ENCODE data around the gene TK2. TPM values are rescaled to one million over a fixed set of nuclear protein-coding genes. Genes with fewer than 3 reads are reported as not detected.

TK2 gene
- total and polyA plus RNA-seq, 9 of the 15 experiments (the other 6 are each of a cell fraction or from before 2014, with no cell fraction given), result 1.1 to 10.2 (median 5.3) TPM

GRCh38 chr16:66516808-66517585 lies 32.9 kb downstream of the TK2 start (continued):
- TF ChIP-seq ZNF197 (CRISPR knock-in tag; IDR thresholded peaks at IDR 0.05; ENCODE audit: low read depth) (no peak), TCF7 (IDR thresholded peaks at IDR 0.05; ENCODE audit: borderline replicate concordance) (no peak), ARID4B (CRISPR knock-in tag; IDR thresholded peaks at IDR 0.05) (no peak; the same call in 1 of the 2 replicates), ZNF586 (CRISPR knock-in tag; conservative IDR thresholded peaks at IDR 0.05) (no peak), ATF1 (CRISPR knock-in tag; IDR thresholded peaks at IDR 0.05) (no peak), ATF1 (tag; IDR thresholded peaks at IDR 0.05) (peak; percentile 53; the same call in 1 of the 2 replicates), CLOCK (CRISPR knock-in tag; IDR thresholded peaks at IDR 0.05; ENCODE audit: borderline replicate concordance) (no peak), POLR2G (IDR thresholded peaks at IDR 0.05; ENCODE audit: low read depth, low read length) (peak; percentile 37; the same call in 1 of the 2 replicates), NCOR1 (IDR thresholded peaks at IDR 0.05) (peak; percentile 40), SIN3A (IDR thresholded peaks at IDR 0.05; ENCODE audit: borderline replicate concordance in 2 of 2, control insufficient read depth in 1 of 2, low read depth in 2 of 2, low read length in 2 of 2) (peak; percentile 52 to 78; a peak in 2 of 4 replicates), ELF2 (CRISPR knock-in tag; IDR thresholded peaks at IDR 0.05) (no peak), BRD4 (IDR thresholded peaks at IDR 0.05) (0 out of 2 replicates have a peak, but pooled peaks have one; percentile 52), ZNF239 (CRISPR knock-in tag; IDR thresholded peaks at IDR 0.05) (peak; percentile 29; the same call in 1 of the 2 replicates)
